H1 (cell line): Measurements from ENCODE around the gene INPP4B. TPM values are rescaled to one million over a fixed set of nuclear protein-coding genes. Genes with fewer than 3 reads are reported as not detected.

Experiments
- CTCF ChIA-PET: fragments of 300-600 bp; sonication (Branson Sonifier 250); formaldehyde crosslinking; loops from one replicate; lab custom pipeline; 2021; ENCODE audit not compliant: partially characterized antibody; lab: Charles Lee
- POLR2A ChIA-PET: fragments of 300-600 bp; sonication (Branson Sonifier 250); formaldehyde crosslinking; loops from one replicate; lab custom pipeline; 2021; ENCODE audit warnings: inconsistent platforms; ENCODE audit not compliant: partially characterized antibody; lab: Charles Lee
- DNase-seq, 2 experiments: peaks; one replicate each; pipeline versions ENCODE4 v3.0.0 to v3.0.0-alpha.2; 2010 to 2022; ENCODE audit warnings: low spot score in 2 of 2, low read depth in 1 of 2, mixed read lengths in 1 of 2
- FAIRE-seq: peaks from 2 replicates; lab custom pipeline; 2011; peaks lifted over from hg19 to GRCh38; lab: Jason Lieb, UNC
- H2AFZ ChIP-seq: 2 replicates; pipeline ENCODE4 v1.8.1; 2012; ENCODE audit warnings: low read length, inconsistent platforms
- H2AK5ac ChIP-seq: 2 replicates; pipeline ENCODE4 v1.6.1; 2013; ENCODE audit warnings: low read depth, low read length
- H2BK120ac ChIP-seq: replicated peaks from 2 replicates; pipeline ENCODE3; 2013; ENCODE audit warnings: low read depth, low read length, inconsistent platforms
- H2BK12ac ChIP-seq: 2 replicates; pipeline ENCODE4 v1.6.1; 2013; ENCODE audit warnings: low read depth, low read length
- H2BK15ac ChIP-seq: 2 replicates; pipeline ENCODE4 v1.6.1; 2013; ENCODE audit warnings: low read length
- H2BK20ac ChIP-seq: 2 replicates; pipeline ENCODE4 v1.6.1; 2013; ENCODE audit warnings: low read length
- H2BK5ac ChIP-seq: 2 replicates; pipeline ENCODE4 v1.6.1; 2013; ENCODE audit warnings: low read depth, low read length
- H3K14ac ChIP-seq: 2 replicates; pipeline ENCODE4 v1.6.1; 2013; ENCODE audit warnings: inconsistent platforms; ENCODE audit not compliant: insufficient read length
- H3K18ac ChIP-seq: 2 replicates; pipeline ENCODE4 v1.6.1; 2013; ENCODE audit warnings: low read length; ENCODE audit errors: extremely low read depth
- H3K23ac ChIP-seq: 2 replicates; pipeline ENCODE4 v1.6.1; 2013; ENCODE audit warnings: inconsistent platforms; ENCODE audit not compliant: insufficient read length
- H3K23me2 ChIP-seq: 2 replicates; pipeline ENCODE4 v1.6.1; 2013; ENCODE audit warnings: low read depth, low read length
- H3K27ac ChIP-seq: 2 replicates; pipeline ENCODE4 v1.6.1; 2011; ENCODE audit warnings: low read depth, low read length, inconsistent platforms
- H3K27me3 ChIP-seq, 4 experiments: replicated peaks in 1 of 4; 1 replicate in 1 of 4; 2 replicates in 3 of 4; pipeline versions ENCODE4 v1.6.1 to v1.8.1; 2011 to 2013; ENCODE audit warnings: low read length in 3 of 4, mild to moderate bottlenecking in 3 of 4, inconsistent platforms in 2 of 4, mixed read lengths in 2 of 4, moderate library complexity in 1 of 4; ENCODE audit not compliant: control insufficient read depth in 3 of 4, insufficient read depth in 3 of 4; ENCODE audit errors: extremely low read depth in 1 of 4
- H3K36me3 ChIP-seq, 4 experiments: 2 replicates each; pipeline versions ENCODE4 v1.6.1 to v1.8.1; 2011 to 2013; ENCODE audit warnings: mild to moderate bottlenecking in 4 of 4, low read length in 3 of 4, moderate library complexity in 2 of 4, control low read depth in 1 of 4, inconsistent platforms in 1 of 4; ENCODE audit not compliant: insufficient read depth in 4 of 4, control insufficient read depth in 2 of 4
- H3K4ac ChIP-seq: replicated peaks from 2 replicates; pipeline ENCODE3; 2013; ENCODE audit warnings: low read length, low read depth, mixed read lengths, inconsistent platforms; ENCODE audit not compliant: insufficient read length
- H3K4me1 ChIP-seq, 4 experiments: replicated peaks in 1 of 4; 1 replicate in 1 of 4; 2 replicates in 3 of 4; pipeline versions ENCODE4 v1.6.1 to v1.8.1; 2011 to 2013; ENCODE audit warnings: low read length in 3 of 4, inconsistent platforms in 2 of 4, mixed read lengths in 1 of 4; ENCODE audit not compliant: insufficient read depth in 4 of 4, control insufficient read depth in 3 of 4
- H3K4me2 ChIP-seq, 2 experiments: 2 replicates each; pipeline versions ENCODE4 v1.6.1 to v1.8.1; 2011 to 2013; ENCODE audit warnings: low read depth in 2 of 2, low read length in 2 of 2, control low read depth in 1 of 2, inconsistent platforms in 1 of 2, mild to moderate bottlenecking in 1 of 2; ENCODE audit not compliant: insufficient read depth in 1 of 2
- H3K4me3 ChIP-seq, 4 experiments: fragments of 200-600, 300-600 bp in 1 of 4; sonication (generic), shearing (Covaris generic), sonication (Bioruptor Twin) in 1 of 4; 2 replicates each; pipeline versions ENCODE4 v1.5.1 to v1.8.1; 2011 to 2016; ENCODE audit warnings: low read length in 4 of 4, low read depth in 3 of 4, control low read depth in 2 of 4, inconsistent platforms in 2 of 4, mild to moderate bottlenecking in 2 of 4, mixed read lengths in 1 of 4, moderate library complexity in 1 of 4; ENCODE audit not compliant: insufficient read depth in 2 of 4; ENCODE audit errors: extremely low read depth in 1 of 4
- H3K56ac ChIP-seq: replicated peaks from 2 replicates; pipeline ENCODE3; 2013; ENCODE audit warnings: low read depth, mild to moderate bottlenecking, mixed read lengths, low read length, inconsistent platforms; ENCODE audit not compliant: insufficient read length
- H3K79me1 ChIP-seq: 2 replicates; pipeline ENCODE4 v1.6.1; 2013; ENCODE audit warnings: low read depth, low read length, control low read depth
- H3K79me2 ChIP-seq, 2 experiments: 2 replicates each; pipeline versions ENCODE4 v1.6.1 to v1.8.1; 2012 to 2013; ENCODE audit warnings: low read length in 2 of 2, mild to moderate bottlenecking in 2 of 2, inconsistent platforms in 1 of 2; ENCODE audit not compliant: insufficient read depth in 2 of 2, control insufficient read depth in 1 of 2
- H3K9ac ChIP-seq, 4 experiments: replicated peaks in 1 of 4; 1 replicate in 1 of 4; 2 replicates in 3 of 4; pipeline versions ENCODE4 v1.6.1 to v1.8.1; 2011 to 2013; ENCODE audit warnings: low read depth in 3 of 4, low read length in 3 of 4, control low read depth in 2 of 4, mild to moderate bottlenecking in 2 of 4, moderate library complexity in 2 of 4, inconsistent platforms in 1 of 4; ENCODE audit errors: extremely low read depth in 1 of 4
- H3K9me3 ChIP-seq, 2 experiments: 2 replicates each; pipeline versions ENCODE4 v1.6.1 to v1.8.1; 2012 to 2013; ENCODE audit warnings: mild to moderate bottlenecking in 2 of 2, moderate library complexity in 2 of 2, control low read depth in 1 of 2, inconsistent platforms in 1 of 2, low read depth in 1 of 2, low read length in 1 of 2, mixed read lengths in 1 of 2; ENCODE audit not compliant: insufficient read depth in 2 of 2
- H4K20me1 ChIP-seq, 2 experiments: replicated peaks in 1 of 2; 2 replicates each; pipeline versions ENCODE3 to v1.8.1; 2011 to 2013; ENCODE audit warnings: inconsistent platforms in 2 of 2, low read length in 2 of 2, mild to moderate bottlenecking in 1 of 2; ENCODE audit not compliant: insufficient read depth in 2 of 2, control insufficient read depth in 1 of 2
- H4K5ac ChIP-seq: 2 replicates; pipeline ENCODE4 v1.6.1; 2013; ENCODE audit warnings: low read length, low read depth, mixed read lengths, inconsistent platforms; ENCODE audit not compliant: insufficient read length
- H4K8ac ChIP-seq: 2 replicates; pipeline ENCODE4 v1.8.0; 2013; ENCODE audit warnings: mild to moderate bottlenecking, moderate library complexity, low read length, inconsistent platforms; ENCODE audit not compliant: insufficient read depth; ENCODE audit errors: extremely low read depth
- H4K91ac ChIP-seq: replicated peaks from 2 replicates; pipeline ENCODE3; 2013; ENCODE audit warnings: low read length, mixed read lengths, inconsistent platforms; ENCODE audit not compliant: insufficient read length
- CEBPB ChIP-seq: IDR thresholded peaks from 2 replicates; pipeline ENCODE4 v1.6.1; 2012; ENCODE audit warnings: low read depth, low read length
- WGBS, 2 experiments: shearing (Covaris generic) in 1 of 2; methylation state at CpG; one replicate each; pipeline versions ENCODE4 v1.1.6 to v1.1.7; 2013 to 2015; ENCODE audit warnings: low lambda C conversion rate in 2 of 2, mixed read lengths in 2 of 2, inconsistent platforms in 1 of 2, low coverage in 1 of 2, missing lambda C conversion rate in 1 of 2; ENCODE audit not compliant: insufficient replicate concordance in 2 of 2, insufficient coverage in 1 of 2, insufficient read length in 1 of 2; ENCODE audit errors: extremely low coverage in 1 of 2, missing lambda C conversion rate in 1 of 2; 5-methylcytosine and 5-hydroxymethylcytosine counted together
- polyA plus RNA-seq, 7 experiments: library from polyadenylated mRNA; depleted of rRNA in 3 of 7; stranded (reverse) in 5 of 7; unstranded in 2 of 7; fragments of >200 nt in 5 of 7; fragments of 200-250 nt in 2 of 7; gene quantifications; 1 replicate in 5 of 7; 2 replicates in 1 of 7; 4 replicates in 1 of 7; pipeline versions ENCODE4 v1.2.1 to v1.2.3, GENCODE V29; 2011 to 2013; ENCODE audit warnings: missing spikeins in 2 of 7, mixed read lengths in 2 of 7
- total RNA-seq: library from RNA; stranded (reverse); fragmentation: NEBNext Ultra II Directional; extraction: Animal tissue kit (Norgen Biotek cat#: 25700); gene quantifications from 2 replicates; pipeline ENCODE4 v1.2.1, GENCODE V29; 2021
- TF ChIP-seq, protein P1 (sequence below): IDR thresholded peaks from 2 replicates; pipeline ENCODE4 v1.6.1; 2011; ENCODE audit warnings: low read depth, mild to moderate bottlenecking, low read length; ENCODE audit not compliant: insufficient read depth

The INPP4B gene
- total and polyA plus RNA-seq, 2 of the 8 experiments (the other 6 are each of a cell fraction or from before 2014, with no cell fraction given) = 0.11 to 0.54 TPM

GRCh38 chr4:142372530-142373260 lies 473.4 kb downstream of the INPP4B start:
- Histone ChIP-seq H3K23me2 (peaks cover 2% of the 10 kb centered on the region; the same call in 1 of the 2 replicates), H2AFZ (no peak overlapping the region), H3K9me3 (no peaks in the 10 kb centered on the region; a peak in 1 of 4 replicates), H2BK15ac (no peak overlapping the region), H4K91ac (no peak overlapping the region), H2BK120ac (no peak overlapping the region), H3K18ac (no peak overlapping the region), H4K8ac (no peak overlapping the region), H3K4ac (no peak overlapping the region), H3K27ac (no peak overlapping the region), H3K79me1 (no peaks in the 10 kb centered on the region), H2AK5ac (no peak overlapping the region), H2BK20ac (no peak overlapping the region), H3K36me3 (no peaks in the 10 kb centered on the region), H3K4me2 (no peak overlapping the region), H3K27me3 (no peaks in the 10 kb centered on the region), H3K56ac (no peak overlapping the region), H3K4me3 (no peak overlapping the region), H3K79me2 (no peaks in the 10 kb centered on the region), H3K9ac (no peak overlapping the region), H3K23ac (no peak overlapping the region), H4K20me1 (no peaks in the 10 kb centered on the region), H4K5ac (no peak overlapping the region), H3K14ac (no peak overlapping the region), H3K4me1 (no peaks in the 10 kb centered on the region), H2BK5ac (no peak overlapping the region), H2BK12ac (no peak overlapping the region)
- ChIA-PET CTCF (interaction anchor here (3.0 kb wide), 1 partner anchor 18 kb away, joined by 7 read pairs; no protein-coding TSS in a partner anchor), POLR2A (no interaction called here)
- 95% methylated on average over 2 of the region's 2 CpGs; no CpG with 5 or more reads in 1 of the 2 experiments for WGBS, 2 experiments
- FAIRE-seq (no peak), DNase-seq (no peak)
- TF ChIP-seq, protein P1, sequence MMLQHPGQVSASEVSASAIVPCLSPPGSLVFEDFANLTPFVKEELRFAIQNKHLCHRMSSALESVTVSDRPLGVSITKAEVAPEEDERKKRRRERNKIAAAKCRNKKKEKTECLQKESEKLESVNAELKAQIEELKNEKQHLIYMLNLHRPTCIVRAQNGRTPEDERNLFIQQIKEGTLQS = no peak
- TF ChIP-seq CEBPB = no peak
